IPS DF 19.7 (cell line): ENCODE results near the gene WIPF2.
A peak's percentile ranks its signal among the peaks of the same experiment; 100 is the strongest.

Experiments used
- DNase-seq: peaks from one replicate; pipeline ENCODE4 v3.0.0-alpha.2; 2013; ENCODE audit warnings: low read depth, low spot score

Gene WIPF2

DNA sequence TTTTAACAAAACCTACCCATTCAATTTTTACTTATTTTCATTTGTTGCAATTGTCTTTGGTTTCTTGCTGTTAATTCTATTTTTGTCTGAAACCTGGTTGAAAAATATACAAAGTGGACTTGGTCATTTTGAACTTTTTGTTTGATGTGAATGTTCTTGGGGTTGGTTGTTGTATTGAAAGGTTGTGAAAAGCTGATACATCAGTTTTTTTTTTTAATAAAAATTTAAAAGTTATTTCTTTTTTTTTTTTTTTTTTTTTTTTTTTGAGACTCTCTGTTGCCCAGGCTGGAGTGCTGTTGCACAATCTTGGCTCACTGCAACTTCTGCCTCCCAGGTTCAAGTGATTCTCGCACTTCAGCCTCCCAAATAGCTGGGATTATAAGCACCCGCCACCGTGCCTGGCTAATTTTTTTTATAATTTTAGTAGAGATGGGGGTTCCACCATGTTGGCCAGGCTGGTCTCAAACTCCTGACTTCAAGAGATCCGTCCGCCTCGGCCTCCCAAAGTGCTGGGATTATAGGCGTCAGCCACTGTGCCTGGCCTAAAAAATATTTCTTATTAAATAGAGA lies 28.9 kb downstream of the WIPF2 start:
- DNase-seq, result no peak

GRCh38 chr17:40248507-40248906 lies 29.4 kb downstream of the WIPF2 start:
- DNase-seq, result no peak

DNA sequence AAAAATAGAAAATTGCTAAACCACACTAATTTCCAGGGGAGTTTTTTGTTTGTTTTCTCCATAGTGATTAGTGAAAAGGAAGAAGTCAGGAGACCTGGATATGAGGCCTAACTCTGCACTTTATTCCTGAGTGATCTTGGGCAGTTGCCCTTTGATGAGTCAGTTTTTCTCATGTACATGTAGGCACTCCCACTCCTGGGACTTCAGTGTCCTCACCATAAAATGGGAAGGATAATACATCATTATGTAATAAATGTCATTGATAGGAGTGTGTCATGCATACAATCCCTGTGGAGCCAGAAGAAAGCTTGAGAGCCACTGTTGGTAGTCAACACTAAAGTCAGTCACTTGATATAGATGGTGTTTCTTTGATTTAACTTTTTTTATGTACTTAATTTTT lies 32.5 kb downstream of the WIPF2 start:
- DNase-seq, result no peak

DNA sequence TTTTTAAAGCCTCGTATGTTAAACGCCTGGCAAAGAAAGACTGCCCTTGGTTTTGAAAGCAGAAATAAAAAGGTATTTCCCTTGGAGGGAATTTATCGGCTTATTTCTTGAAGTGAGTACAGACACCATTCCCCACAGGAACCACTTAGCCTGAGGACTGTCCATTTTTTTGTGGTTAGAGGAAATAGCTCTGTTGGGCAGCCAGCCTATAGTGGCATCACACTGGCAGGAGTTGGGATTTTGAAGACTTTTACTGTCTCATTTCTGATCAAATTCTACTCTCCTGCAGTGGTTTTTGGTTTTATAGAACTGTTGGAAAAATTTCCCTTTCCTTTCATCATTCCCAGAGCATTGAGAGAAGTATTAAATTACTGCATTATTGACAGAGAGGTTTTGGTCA lies 34.5 kb downstream of the WIPF2 start:
- no peak for DNase-seq

DNA sequence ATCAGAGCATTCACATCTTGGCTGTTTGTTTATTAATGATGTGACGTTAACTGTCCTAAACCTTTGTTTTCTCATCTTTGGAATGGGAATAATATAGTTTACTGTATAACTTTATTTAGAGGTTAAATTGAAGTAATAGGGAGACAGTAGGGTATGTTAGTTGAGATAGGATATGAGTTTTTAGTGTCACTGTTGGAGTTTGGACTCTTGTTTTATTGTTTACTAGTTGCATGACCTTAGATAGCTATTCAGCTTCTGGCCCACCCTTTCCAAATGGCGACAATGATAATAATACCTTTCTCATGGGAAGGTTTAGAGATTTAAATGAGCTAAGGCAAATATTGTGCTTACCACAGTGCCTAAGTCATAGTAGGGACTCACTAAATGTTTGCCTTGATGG lies 40.4 kb downstream of the WIPF2 start:
- no peak for DNase-seq

DNA sequence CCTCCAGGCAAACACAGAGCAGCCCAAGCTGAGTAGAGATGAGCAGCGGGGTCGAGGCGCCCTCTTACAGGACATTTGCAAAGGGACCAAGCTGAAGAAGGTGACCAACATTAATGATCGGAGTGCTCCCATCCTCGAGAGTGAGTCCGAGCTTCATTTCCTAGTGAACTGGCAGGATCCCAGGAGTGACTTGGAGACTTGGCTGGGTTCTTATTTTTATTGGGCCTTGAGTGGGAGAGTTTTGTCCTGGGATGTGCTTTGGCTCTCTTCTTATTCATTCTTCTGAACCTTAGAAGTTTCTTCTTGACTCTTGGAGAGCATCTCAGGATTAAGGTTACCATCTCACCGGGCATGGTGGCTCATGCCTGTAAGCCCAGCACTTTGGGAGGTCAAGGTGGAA lies 41.4 kb downstream of the WIPF2 start:
- no peak for DNase-seq

GRCh38 chr17:40264458-40265185 lies 45.5 kb downstream of the WIPF2 start:
- no peak for DNase-seq

GRCh38 chr17:40265337-40265736 lies 46.2 kb downstream of the WIPF2 start:
- DNase-seq, result no peak

- DNase-seq, result no peak
These were observed 47.8 kb downstream of the WIPF2 start for GRCh38 chr17:40266882-40267281.

DNA sequence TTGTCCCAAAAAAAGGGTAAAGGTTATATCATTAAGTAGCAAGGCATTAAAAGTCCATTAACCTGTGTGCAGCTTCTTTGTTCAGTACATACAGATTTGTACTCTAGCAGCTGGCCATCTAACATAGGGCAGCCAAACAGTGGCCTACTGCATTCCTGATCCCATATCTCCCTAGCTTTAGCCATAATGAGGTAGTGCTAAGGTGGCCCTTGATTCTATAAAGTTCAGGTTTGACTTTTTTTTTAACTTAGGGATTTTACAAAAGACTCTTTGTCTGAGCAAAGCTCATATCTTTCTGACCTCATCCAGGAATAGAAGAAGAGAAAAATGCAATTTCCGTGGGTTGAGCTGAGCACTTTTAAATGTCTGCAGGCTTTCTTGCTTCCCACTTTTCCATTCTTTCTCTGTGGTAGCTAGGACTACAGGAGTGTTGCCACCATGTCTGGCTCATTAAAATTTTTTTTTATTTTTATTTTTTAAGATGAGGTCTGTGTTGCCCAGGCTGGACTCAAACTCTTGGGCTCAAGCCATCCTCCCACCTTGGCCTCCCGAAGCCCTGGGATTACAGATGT lies 49.1 kb downstream of the WIPF2 start:
- no peak for DNase-seq

- DNase-seq, result no peak
These were observed 59.3 kb downstream of the WIPF2 start for GRCh38 chr17:40278414-40278813.

DNA sequence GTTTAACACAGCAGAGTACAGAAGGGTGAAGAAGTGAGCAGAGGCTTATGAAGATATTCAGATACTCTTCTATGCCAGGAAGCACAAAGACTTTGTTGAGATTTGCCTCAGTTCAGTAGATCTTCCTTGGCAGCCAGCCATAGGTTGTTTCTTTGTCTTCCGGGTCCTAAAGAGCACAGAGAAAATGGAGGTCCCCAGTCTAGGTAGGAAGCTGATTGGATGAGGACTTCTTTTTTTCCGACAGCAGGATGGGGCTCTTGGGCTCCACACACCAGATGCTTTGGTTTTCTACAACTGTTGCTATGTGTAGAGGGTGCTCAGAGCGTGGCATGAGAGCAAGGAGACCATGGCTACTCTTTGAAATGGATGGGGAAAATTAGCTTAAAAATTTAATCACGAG lies 60.3 kb downstream of the WIPF2 start:
- DNase-seq, result no peak

GRCh38 chr17:40281663-40282062 lies 62.6 kb downstream of the WIPF2 start:
- DNase-seq, result peak; percentile 77

- no peak for DNase-seq
These were observed 64.6 kb downstream of the WIPF2 start for GRCh38 chr17:40283662-40284061.

GRCh38 chr17:40284085-40284713 lies 65.1 kb downstream of the WIPF2 start:
- DNase-seq, result no peak

DNA sequence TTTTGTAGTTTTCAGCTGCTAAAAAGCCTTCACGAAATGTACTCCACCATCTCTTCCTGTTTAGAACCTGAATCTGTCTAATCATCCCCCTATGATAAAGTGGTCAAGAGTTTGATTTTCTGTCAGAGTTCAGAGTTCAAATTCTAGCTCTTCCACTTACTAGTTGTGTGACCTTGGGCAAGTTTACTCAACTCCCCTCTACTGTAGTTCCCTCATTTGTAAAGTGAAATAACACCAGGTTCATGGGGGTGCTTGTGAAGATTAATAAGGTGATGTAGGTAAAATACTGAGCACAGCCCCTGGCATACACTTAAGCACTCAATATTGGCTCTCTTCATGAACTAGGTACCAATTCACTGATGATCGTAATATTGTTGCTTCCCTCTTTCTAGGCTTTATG lies 67.4 kb downstream of the WIPF2 start:
- DNase-seq, result no peak

DNA sequence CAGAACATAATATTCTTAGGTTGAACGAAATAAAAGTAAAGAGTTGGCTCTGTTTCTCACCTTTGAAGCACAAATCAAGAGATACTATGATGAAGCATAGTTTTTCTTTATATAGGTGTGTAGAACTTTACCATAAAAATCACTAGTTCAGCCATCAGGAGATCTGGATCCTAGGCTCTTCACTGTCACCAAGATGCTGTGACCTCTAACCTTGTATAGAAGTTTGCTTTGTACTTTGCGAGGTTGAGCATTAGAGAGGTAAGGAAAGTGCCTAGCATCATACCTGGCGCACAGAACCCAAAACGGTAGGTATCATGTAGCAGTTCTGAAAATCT lies 68.0 kb downstream of the WIPF2 start:
- DNase-seq, result no peak

DNA sequence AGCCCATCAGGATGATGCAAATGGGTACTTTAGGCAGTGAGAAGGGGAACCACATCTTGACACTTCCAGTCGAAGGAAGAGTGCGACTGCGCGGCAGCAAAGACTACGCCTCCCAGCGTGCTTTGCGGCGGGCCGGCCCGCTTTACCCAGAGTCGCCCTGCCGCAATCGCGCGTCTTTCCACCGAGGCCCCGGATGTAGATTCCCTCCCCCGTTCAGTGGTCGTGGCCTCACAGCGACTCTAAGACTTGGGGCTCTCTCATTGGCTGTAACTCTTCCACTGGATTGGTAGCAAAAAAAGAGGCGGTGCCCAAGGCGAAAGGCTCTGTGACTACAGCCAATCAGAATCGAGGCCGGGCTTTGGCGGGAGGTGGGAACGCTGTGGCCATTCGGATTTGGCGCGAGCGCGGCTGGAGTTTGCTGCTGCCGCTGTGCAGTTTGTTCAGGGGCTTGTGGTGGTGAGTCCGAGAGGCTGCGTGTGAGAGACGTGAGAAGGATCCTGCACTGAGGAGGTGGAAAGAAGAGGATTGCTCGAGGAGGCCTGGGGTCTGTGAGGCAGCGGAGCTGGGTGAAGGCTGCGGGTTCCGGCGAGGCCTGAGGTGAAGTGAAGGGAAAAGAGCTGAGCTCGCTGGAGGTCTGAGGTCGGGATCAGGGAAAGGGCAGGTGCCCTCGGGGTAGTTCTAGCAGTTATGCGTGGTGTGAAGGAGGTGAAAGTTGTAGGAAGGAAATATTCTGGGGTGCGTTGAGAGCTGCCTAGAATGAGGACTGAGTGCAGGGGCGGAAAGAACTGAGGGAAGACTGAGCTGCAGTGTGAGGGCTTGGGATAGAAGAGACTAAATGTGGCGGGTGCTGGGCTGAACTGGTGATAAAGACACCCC lies 68.6 kb downstream of the WIPF2 start, which contains the start of gene CDC6:
Gene CDC6, plus strand, starts transcription at position 386 of the 876 bp plus-strand sequence. CDS start 1,542 bp downstream, outside the sequence.
- DNase-seq, result peak; percentile 97

GRCh38 chr17:40290629-40291280 lies 71.7 kb downstream of the WIPF2 start:
- DNase-seq, result no peak

DNA sequence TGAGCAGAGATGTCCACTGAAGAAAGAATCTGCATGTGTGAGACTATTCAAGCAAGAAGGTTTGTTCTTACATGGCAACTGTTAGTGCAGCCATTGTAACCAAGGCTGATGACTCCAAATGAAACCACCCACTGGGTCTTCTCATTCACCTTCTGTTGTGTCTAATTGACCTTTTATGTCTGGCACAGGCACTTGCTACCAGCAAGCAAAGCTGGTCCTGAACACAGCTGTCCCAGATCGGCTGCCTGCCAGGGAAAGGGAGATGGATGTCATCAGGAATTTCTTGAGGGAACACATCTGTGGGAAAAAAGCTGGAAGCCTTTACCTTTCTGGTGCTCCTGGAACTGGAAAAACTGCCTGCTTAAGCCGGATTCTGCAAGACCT lies 72.2 kb downstream of the WIPF2 start:
- DNase-seq, result no peak

DNA sequence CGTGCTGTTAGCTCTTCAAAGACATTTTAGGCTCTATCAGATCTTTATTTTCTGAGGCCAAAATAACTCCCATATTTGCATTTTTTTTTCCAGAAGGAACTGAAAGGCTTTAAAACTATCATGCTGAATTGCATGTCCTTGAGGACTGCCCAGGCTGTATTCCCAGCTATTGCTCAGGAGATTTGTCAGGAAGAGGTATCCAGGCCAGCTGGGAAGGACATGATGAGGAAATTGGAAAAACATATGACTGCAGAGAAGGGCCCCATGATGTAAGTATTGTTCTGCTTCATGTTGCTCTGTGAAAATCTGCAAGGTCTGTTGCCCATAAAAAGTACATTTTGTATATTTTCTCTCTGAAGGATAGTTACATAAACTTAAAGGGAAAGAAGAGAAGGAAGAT lies 74.3 kb downstream of the WIPF2 start:
- no peak for DNase-seq
